Body of pancreas (tissue), 4 donors: ENCODE measurements around the gene ISCA2. TPM values are rescaled to one million over a fixed set of nuclear protein-coding genes. Genes with fewer than 3 reads are reported as not detected.

Experiments
- ATAC-seq: fragments of 150-250 bp; one replicate; pipeline ENCODE4 v1.9.1; 2016
- DNase-seq, 4 donors: peaks; one replicate each; pipeline ENCODE4 v3.0.0-alpha.2; 2019
- H3K27ac ChIP-seq, 4 donors: fragments of 200-600 bp; sonication (generic); 1 replicate in 3 of 4; 2 replicates in 1 of 4; pipeline versions ENCODE4 v1.5.1 to v1.6.1; 2016 to 2019; ENCODE audit warnings: mild to moderate bottlenecking in 1 of 4, mixed read lengths in 1 of 4, moderate library complexity in 1 of 4
- H3K27me3 ChIP-seq, 2 donors: fragments of 200-600 bp; sonication (generic); one replicate each; pipeline ENCODE4 v1.6.0; 2016; ENCODE audit warnings: mild to moderate bottlenecking in 1 of 2
- H3K36me3 ChIP-seq, 2 donors: fragments of 200-600 bp; sonication (generic); replicated peaks in 1 of 2; 2 replicates each; pipeline ENCODE4 v1.5.1; 2016; ENCODE audit warnings: low read depth in 2 of 2; ENCODE audit not compliant: insufficient read depth in 1 of 2
- H3K4me1 ChIP-seq: fragments of 200-600 bp; sonication (generic); one replicate; pipeline ENCODE4 v1.6.0; 2016
- H3K4me3 ChIP-seq, 2 donors: fragments of 200-600 bp; sonication (generic); 1 replicate in 1 of 2; 2 replicates in 1 of 2; pipeline ENCODE4 v1.5.1; 2016 to 2019
- H3K9me3 ChIP-seq, 3 donors: fragments of 200-600 bp; sonication (generic); 1 replicate in 2 of 3; 2 replicates in 1 of 3; pipeline ENCODE4 v1.5.1; 2016
- CTCF ChIP-seq, 7 experiments: fragments of 450-650 bp in 4 of 7; fragments of 200-600 bp in 3 of 7; sonication (generic) in 3 of 7; IDR thresholded peaks; one replicate each; pipeline ENCODE4 v1.5.1; 2016 to 2019; ENCODE audit warnings: antibody characterized with exemption in 7 of 7
- POLR2A ChIP-seq, 3 donors: fragments of 450-650 bp; IDR thresholded peaks; one replicate each; pipeline ENCODE4 v1.6.1; 2016; ENCODE audit warnings: antibody characterized with exemption in 3 of 3, mild to moderate bottlenecking in 2 of 3
- WGBS, 2 donors: methylation state at CpG; one replicate each; pipeline ENCODE4 v1.1.5; 2017; 5-methylcytosine and 5-hydroxymethylcytosine counted together
- intact Hi-C: fragments of 100-400 bp; cut with DNase I; formaldehyde crosslinking; loops from one replicate; pipeline ENCODE4 v1.15.1; 2023
- total RNA-seq, 2 donors: library from RNA; depleted of rRNA; stranded (reverse); fragments of >200 nt; gene quantifications; one replicate each; pipeline ENCODE4 v1.1.0, GENCODE V29; 2016

Gene ISCA2
- total RNA-seq, 2 donors from 2014 or later = 4.3 to 17.6 TPM

- 62 to 86% methylated on average over 9 to 14 of the region's 15 CpGs for WGBS, 2 donors
- Histone ChIP-seq H3K36me3 (no peaks in the 10 kb centered on the region), H3K4me1 (no peaks in the 10 kb centered on the region), H3K4me3 (no peak overlapping the region), H3K27me3 (no peaks in the 10 kb centered on the region), H3K27ac (no peak overlapping the region), H3K9me3 (no peaks in the 10 kb centered on the region)
- ATAC-seq = no peak
- TF ChIP-seq POLR2A (IDR thresholded peaks at IDR 0.05) = no peak
- intact Hi-C loops = no loop called here
- no peak for DNase-seq
Measured at GRCh38 chr14:74508292-74508731, 14.7 kb downstream of the ISCA2 start.

- 80 to 87% methylated on average over 3 to 12 of the region's 13 CpGs for WGBS, 2 donors
- no peak for TF ChIP-seq POLR2A (IDR thresholded peaks at IDR 0.05)
- no peak for TF ChIP-seq CTCF (IDR thresholded peaks at IDR 0.05)
- no peaks in the 10 kb centered on the region for H3K36me3 ChIP-seq
- no peak overlapping the region for H3K27ac ChIP-seq
- H3K4me3 ChIP-seq = no peak overlapping the region
- H3K27me3 ChIP-seq = no peaks in the 10 kb centered on the region
- no peaks in the 10 kb centered on the region for H3K9me3 ChIP-seq
- H3K4me1 ChIP-seq = no peaks in the 10 kb centered on the region
- no peak for ATAC-seq
- DNase-seq = no peak
- intact Hi-C loops = no loop called here
Measured at GRCh38 chr14:74508844-74509428, 15.4 kb downstream of the ISCA2 start.

- H3K4me3 ChIP-seq = no peak overlapping the region
- DNase-seq (no peak), ATAC-seq (no peak)
- no peaks in the 10 kb centered on the region for H3K36me3 ChIP-seq
- H3K4me1 ChIP-seq = no peaks in the 10 kb centered on the region
- H3K27ac ChIP-seq = no peak overlapping the region
- 87 to 91% methylated on average over 8 to 10 of the region's 10 CpGs for WGBS, 2 donors
- H3K27me3 ChIP-seq = no peaks in the 10 kb centered on the region
- intact Hi-C loops = no loop called here
- TF ChIP-seq POLR2A (IDR thresholded peaks at IDR 0.05) = no peak
- no peak for TF ChIP-seq CTCF (IDR thresholded peaks at IDR 0.05)
- no peaks in the 10 kb centered on the region for H3K9me3 ChIP-seq
Measured at GRCh38 chr14:74509587-74510222, 16.1 kb downstream of the ISCA2 start.

GRCh38 chr14:74510223-74510931 lies 16.8 kb downstream of the ISCA2 start:
- ATAC-seq (no peak), DNase-seq (no peak)
- WGBS, 2 donors = 68 to 73% methylated on average over 11 to 19 of the region's 21 CpGs

More at GRCh38 chr14:74510223-74510931, 16.8 kb downstream of the ISCA2 start:
- H3K4me1 ChIP-seq = no peaks in the 10 kb centered on the region
- no peak overlapping the region for H3K4me3 ChIP-seq
- no peaks in the 10 kb centered on the region for H3K9me3 ChIP-seq
- H3K36me3 ChIP-seq = no peaks in the 10 kb centered on the region
- intact Hi-C loops = no loop called here
- H3K27me3 ChIP-seq = no peaks in the 10 kb centered on the region
- no peak overlapping the region for H3K27ac ChIP-seq
- TF ChIP-seq POLR2A (IDR thresholded peaks at IDR 0.05) = no peak
- no peak for TF ChIP-seq CTCF (IDR thresholded peaks at IDR 0.05)
